DMS114 treated with DMSO at 0.1 percent for 48 hours (cell line): ENCODE results near the gene SLC7A7.
"Not testable (repeated sequence)": the region's sequence is repeated elsewhere in the genome, so short reads cannot be mapped to it uniquely, and the experiment has no call there.

ENCODE experiments used
- DNase-seq: peaks from one replicate; lab custom pipeline; 2025; ENCODE audit not compliant: unreplicated experiment; lab: John Stamatoyannopoulos, UW

Gene SLC7A7

GRCh38 chr14:22794551-22794951 is 20.7 kb downstream of the SLC7A7 start:
- no peak for DNase-seq

GRCh38 chr14:22793976-22794375 is 21.3 kb downstream of the SLC7A7 start:
- no peak for DNase-seq

- not testable (repeated sequence) for DNase-seq
Observed at GRCh38 chr14:22793550-22793949, 21.7 kb downstream of the SLC7A7 start.

GRCh38 chr14:22792158-22792557 is 23.1 kb downstream of the SLC7A7 start:
- no peak for DNase-seq

GRCh38 chr14:22791301-22791700 is 23.9 kb downstream of the SLC7A7 start:
- DNase-seq: no peak

GRCh38 chr14:22786685-22787084 is 28.6 kb downstream of the SLC7A7 start:
- DNase-seq: no peak

- DNase-seq: no peak
Observed at GRCh38 chr14:22781301-22781991, 33.8 kb downstream of the SLC7A7 start.

GRCh38 chr14:22780941-22781300 is 34.3 kb downstream of the SLC7A7 start:
- no peak for DNase-seq

GRCh38 chr14:22780105-22780679 is 35.0 kb downstream of the SLC7A7 start:
- DNase-seq: no peak

- no peak for DNase-seq
Observed at GRCh38 chr14:22778084-22778483, 37.2 kb downstream of the SLC7A7 start.

- not testable (repeated sequence) for DNase-seq
Observed at GRCh38 chr14:22776849-22777248, 38.4 kb downstream of the SLC7A7 start.

GRCh38 chr14:22776215-22776614 is 39.0 kb downstream of the SLC7A7 start:
- DNase-seq: no peak

- DNase-seq: no peak
Observed at GRCh38 chr14:22774011-22774706, 41.1 kb downstream of the SLC7A7 start.

- DNase-seq: no peak
Observed at GRCh38 chr14:22773162-22774010, 41.8 kb downstream of the SLC7A7 start.

GRCh38 chr14:22772725-22773124 is 42.5 kb downstream of the SLC7A7 start:
- DNase-seq: no peak

GRCh38 chr14:22770481-22771187 is 44.6 kb downstream of the SLC7A7 start:
- no peak for DNase-seq

GRCh38 chr14:22769369-22769768 is 45.9 kb downstream of the SLC7A7 start:
- DNase-seq: no peak

GRCh38 chr14:22768947-22769346 is 46.3 kb downstream of the SLC7A7 start:
- DNase-seq: no peak

GRCh38 chr14:22767323-22767589 is 48.0 kb downstream of the SLC7A7 start:
- DNase-seq: no peak

- DNase-seq: peak; percentile 94
Observed at GRCh38 chr14:22766457-22767322, 48.5 kb downstream of the SLC7A7 start, which contains the start of gene OXA1L. OXA1L (plus strand) TSS chr14:22766688; CDS start chr14:22766702, 14 bp downstream.
